Gastrocnemius medialis (tissue), 4 donors: ENCODE measurements around the gene CEMP1.
"Not testable (repeated sequence)": the region's sequence is repeated elsewhere in the genome, so short reads cannot be mapped to it uniquely, and the experiment has no call there.

Experiments
- POLR2A ChIP-seq, 2 donors: fragments of 450-650 bp; IDR thresholded peaks; one replicate each; pipeline ENCODE4 v1.6.1; 2017; ENCODE audit warnings: antibody characterized with exemption in 2 of 2, mild to moderate bottlenecking in 2 of 2, moderate library complexity in 2 of 2
- TF ChIP-seq, protein P1 (sequence below), 5 experiments: fragments of 450-650 bp in 3 of 5; fragments of 200-600 bp in 2 of 5; sonication (generic) in 2 of 5; IDR thresholded peaks in 4 of 5; conservative IDR thresholded peaks in 1 of 5; 1 replicate in 4 of 5; 2 replicates in 1 of 5; pipeline ENCODE4 v1.5.1; 2016 to 2019; ENCODE audit warnings: antibody characterized with exemption in 5 of 5, mild to moderate bottlenecking in 3 of 5, moderate library complexity in 3 of 5

- TF ChIP-seq, protein P1, sequence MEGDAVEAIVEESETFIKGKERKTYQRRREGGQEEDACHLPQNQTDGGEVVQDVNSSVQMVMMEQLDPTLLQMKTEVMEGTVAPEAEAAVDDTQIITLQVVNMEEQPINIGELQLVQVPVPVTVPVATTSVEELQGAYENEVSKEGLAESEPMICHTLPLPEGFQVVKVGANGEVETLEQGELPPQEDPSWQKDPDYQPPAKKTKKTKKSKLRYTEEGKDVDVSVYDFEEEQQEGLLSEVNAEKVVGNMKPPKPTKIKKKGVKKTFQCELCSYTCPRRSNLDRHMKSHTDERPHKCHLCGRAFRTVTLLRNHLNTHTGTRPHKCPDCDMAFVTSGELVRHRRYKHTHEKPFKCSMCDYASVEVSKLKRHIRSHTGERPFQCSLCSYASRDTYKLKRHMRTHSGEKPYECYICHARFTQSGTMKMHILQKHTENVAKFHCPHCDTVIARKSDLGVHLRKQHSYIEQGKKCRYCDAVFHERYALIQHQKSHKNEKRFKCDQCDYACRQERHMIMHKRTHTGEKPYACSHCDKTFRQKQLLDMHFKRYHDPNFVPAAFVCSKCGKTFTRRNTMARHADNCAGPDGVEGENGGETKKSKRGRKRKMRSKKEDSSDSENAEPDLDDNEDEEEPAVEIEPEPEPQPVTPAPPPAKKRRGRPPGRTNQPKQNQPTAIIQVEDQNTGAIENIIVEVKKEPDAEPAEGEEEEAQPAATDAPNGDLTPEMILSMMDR (IDR thresholded peaks at IDR 0.05 in 4 of 5, conservative IDR thresholded peaks at IDR 0.05 in 1 of 5): not testable (repeated sequence)
- not testable (repeated sequence) for TF ChIP-seq POLR2A (IDR thresholded peaks at IDR 0.05)
Observed at GRCh38 chr16:2578905-2579304, 47.7 kb upstream of the CEMP1 start.
